Stomach (tissue), 9 donors: ENCODE results near the gene C19orf67. TPM values are rescaled to one million over a fixed set of nuclear protein-coding genes. Genes with fewer than 3 reads are reported as not detected.

Experiments
- DNase-seq, 2 donors: peaks; one replicate each; pipeline versions ENCODE4 v3.0.0 to v3.0.0-alpha.2; 2013 to 2019
- H3K27ac ChIP-seq, 5 donors: fragments of 200-600 bp in 4 of 5; sonication (generic) in 4 of 5; one replicate each; pipeline ENCODE4 v1.5.1; 2013 to 2019; ENCODE audit warnings: mild to moderate bottlenecking in 1 of 5, moderate library complexity in 1 of 5
- H3K27me3 ChIP-seq, 3 donors: fragments of 200-600 bp; sonication (generic); one replicate each; pipeline ENCODE4 v1.5.1; 2017 to 2019; ENCODE audit warnings: mixed run types in 1 of 3
- H3K36me3 ChIP-seq, 4 donors: fragments of 200-600 bp; sonication (generic); 1 replicate in 3 of 4; 2 replicates in 1 of 4; pipeline ENCODE4 v1.5.1; 2016 to 2019
- H3K4me1 ChIP-seq, 4 donors: fragments of 200-600 bp; sonication (generic); one replicate each; pipeline ENCODE4 v1.5.1; 2016 to 2019
- H3K4me3 ChIP-seq, 4 donors: fragments of 200-600 bp; sonication (generic) in 3 of 4; one replicate each; pipeline ENCODE4 v1.5.1; 2016 to 2019; ENCODE audit warnings: mild to moderate bottlenecking in 1 of 4
- H3K9me3 ChIP-seq, 4 donors: fragments of 200-600 bp; sonication (generic); one replicate each; pipeline ENCODE4 v1.5.1; 2016 to 2019
- CTCF ChIP-seq, 7 experiments: fragments of 450-650 bp in 4 of 7; fragments of 200-600 bp in 3 of 7; sonication (generic) in 3 of 7; IDR thresholded peaks; one replicate each; pipeline ENCODE4 v1.5.1; 2016 to 2019; ENCODE audit warnings: antibody characterized with exemption in 7 of 7, control low read depth in 2 of 7, mild to moderate bottlenecking in 1 of 7
- EP300 ChIP-seq: sonication (generic); formaldehyde crosslinking; IDR thresholded peaks from one replicate; pipeline ENCODE4 v1.6.1; 2017; ENCODE audit warnings: antibody characterized with exemption
- POLR2A ChIP-seq, 4 donors: fragments of 450-650 bp; IDR thresholded peaks; one replicate each; pipeline ENCODE4 v1.6.1; 2016; ENCODE audit warnings: antibody characterized with exemption in 4 of 4, control low read depth in 2 of 4, mild to moderate bottlenecking in 1 of 4, moderate library complexity in 1 of 4
- POLR2AphosphoS5 ChIP-seq, 3 donors: sonication (generic); formaldehyde crosslinking; IDR thresholded peaks; one replicate each; pipeline ENCODE4 v1.6.1; 2016; ENCODE audit warnings: antibody characterized with exemption in 3 of 3
- WGBS, 5 donors: extraction: QIAGEN DNeasy Blood & Tissue Kit in 3 of 5; methylation state at CpG; one replicate each; pipeline versions ENCODE4 v1.1.5 to v1.1.7; 2013 to 2018; 5-methylcytosine and 5-hydroxymethylcytosine counted together
- intact Hi-C: fragments of 100-400 bp; cut with DNase I; formaldehyde crosslinking; loops from one replicate; pipeline ENCODE4 v1.15.1; 2023; ENCODE audit warnings: low total_unique reads
- polyA plus RNA-seq, 3 donors: library from polyadenylated mRNA; stranded (reverse); fragments of 200-250 nt; gene quantifications; one replicate each; pipeline ENCODE4 v1.2.3, GENCODE V29; 2013
- total RNA-seq, 5 donors: library from RNA; depleted of rRNA; stranded (reverse); fragments of >200 nt; gene quantifications; one replicate each; pipeline versions ENCODE4 v1.1.0 to v1.2.3, GENCODE V29; 2014 to 2016
- donor health status: healthy with polysubstance abuse.
- donor health status: Bipolar disorder and iron deficiency.
- donor health status: healthy.

Gene C19orf67
- total and polyA plus RNA-seq, 8 donors: 0.50 TPM; not detected in 7

DNA sequence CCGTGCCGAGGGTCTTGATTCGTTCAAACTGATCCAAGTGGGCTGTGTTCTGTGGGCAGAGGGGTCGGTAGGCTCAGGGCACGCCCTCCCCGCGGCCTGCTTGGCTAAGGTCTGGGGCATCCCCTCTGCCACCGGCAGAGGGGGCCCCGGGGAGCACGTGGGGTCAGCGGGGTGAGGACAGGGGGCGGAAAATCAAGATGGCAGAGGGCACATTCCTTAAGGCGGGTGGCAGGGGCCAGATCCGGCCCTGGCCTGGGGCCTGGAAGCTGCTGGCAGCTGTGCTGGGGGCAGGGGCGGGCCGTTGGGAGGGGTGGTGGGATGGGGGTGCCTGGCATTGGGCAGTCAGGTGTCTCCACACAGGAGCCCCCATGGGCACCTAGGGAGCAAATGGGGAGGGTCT lies 21.3 kb upstream of the C19orf67 start:
- Histone ChIP-seq H3K4me3 (no peak overlapping the region), H3K4me1 (peaks cover 0 to 31% (median 11%) of the 10 kb centered on the region in 4 donors), H3K27me3 (no peaks in the 10 kb centered on the region), H3K27ac (peak overlapping the region in 2 of 5 donors; percentile 60 to 79), H3K9me3 (no peaks in the 10 kb centered on the region), H3K36me3 (peaks cover 32 to 70% (median 61%) of the 10 kb centered on the region in 4 donors)
- DNase-seq: no peak
- intact Hi-C loops: no loop called here
- WGBS, 5 donors: 86 to 96% (median 90%) methylated on average over 4 to 16 of the region's 16 CpGs
- TF ChIP-seq POLR2A (IDR thresholded peaks at IDR 0.05): no peak
- no peak for TF ChIP-seq EP300
- no peak for TF ChIP-seq CTCF (IDR thresholded peaks at IDR 0.05)
- no peak for TF ChIP-seq POLR2AphosphoS5 (IDR thresholded peaks at IDR 0.05)

- intact Hi-C loops: no loop called here
- no peak for DNase-seq
- H3K9me3 ChIP-seq: no peaks in the 10 kb centered on the region
- H3K27ac ChIP-seq: no peak overlapping the region
- peaks cover 38 to 81% (median 72%) of the 10 kb centered on the region in 4 donors for H3K36me3 ChIP-seq
- no peak overlapping the region for H3K4me3 ChIP-seq
- peaks cover 0 to 21% (median 6%) of the 10 kb centered on the region in 4 donors for H3K4me1 ChIP-seq
- no peaks in the 10 kb centered on the region for H3K27me3 ChIP-seq
- no peak for TF ChIP-seq POLR2AphosphoS5 (IDR thresholded peaks at IDR 0.05)
- no peak for TF ChIP-seq EP300
- TF ChIP-seq CTCF (IDR thresholded peaks at IDR 0.05): no peak
- no peak for TF ChIP-seq POLR2A (IDR thresholded peaks at IDR 0.05)
- WGBS, 5 donors: 84 to 89% (median 88%) methylated on average over 8 of the region's 8 CpGs
These were observed 20.1 kb upstream of the C19orf67 start for GRCh38 chr19:14105680-14106079.

- 94 to 100% (median 100%) methylated on average over 1 of the region's 1 CpG for WGBS, 5 donors
- Histone ChIP-seq H3K27me3 (no peaks in the 10 kb centered on the region), H3K4me1 (peaks cover 0 to 14% (median 4%) of the 10 kb centered on the region in 4 donors), H3K36me3 (peaks cover 43 to 96% (median 95%) of the 10 kb centered on the region in 4 donors), H3K4me3 (no peak overlapping the region), H3K9me3 (no peaks in the 10 kb centered on the region), H3K27ac (no peak overlapping the region)
- intact Hi-C loops: no loop called here
- no peak for TF ChIP-seq EP300
- no peak for TF ChIP-seq CTCF (IDR thresholded peaks at IDR 0.05)
- no peak for TF ChIP-seq POLR2AphosphoS5 (IDR thresholded peaks at IDR 0.05)
- no peak for TF ChIP-seq POLR2A (IDR thresholded peaks at IDR 0.05)
- DNase-seq: no peak
These were observed 17.7 kb upstream of the C19orf67 start for GRCh38 chr19:14103310-14103709.

GRCh38 chr19:14102756-14103155 lies 17.2 kb upstream of the C19orf67 start:
- TF ChIP-seq POLR2A (IDR thresholded peaks at IDR 0.05) (no peak), POLR2AphosphoS5 (IDR thresholded peaks at IDR 0.05) (no peak)
- Histone ChIP-seq H3K27me3 (no peaks in the 10 kb centered on the region), H3K36me3 (peaks cover 43 to 99% (median 98%) of the 10 kb centered on the region in 4 donors), H3K9me3 (no peaks in the 10 kb centered on the region), H3K27ac (no peak overlapping the region), H3K4me3 (no peak overlapping the region), H3K4me1 (peaks cover 0 to 9% (median 2%) of the 10 kb centered on the region in 4 donors)
- 87 to 93% (median 90%) methylated on average over 9 to 10 of the region's 10 CpGs for WGBS, 5 donors
- no peak for DNase-seq
- intact Hi-C loops: no loop called here

DNA sequence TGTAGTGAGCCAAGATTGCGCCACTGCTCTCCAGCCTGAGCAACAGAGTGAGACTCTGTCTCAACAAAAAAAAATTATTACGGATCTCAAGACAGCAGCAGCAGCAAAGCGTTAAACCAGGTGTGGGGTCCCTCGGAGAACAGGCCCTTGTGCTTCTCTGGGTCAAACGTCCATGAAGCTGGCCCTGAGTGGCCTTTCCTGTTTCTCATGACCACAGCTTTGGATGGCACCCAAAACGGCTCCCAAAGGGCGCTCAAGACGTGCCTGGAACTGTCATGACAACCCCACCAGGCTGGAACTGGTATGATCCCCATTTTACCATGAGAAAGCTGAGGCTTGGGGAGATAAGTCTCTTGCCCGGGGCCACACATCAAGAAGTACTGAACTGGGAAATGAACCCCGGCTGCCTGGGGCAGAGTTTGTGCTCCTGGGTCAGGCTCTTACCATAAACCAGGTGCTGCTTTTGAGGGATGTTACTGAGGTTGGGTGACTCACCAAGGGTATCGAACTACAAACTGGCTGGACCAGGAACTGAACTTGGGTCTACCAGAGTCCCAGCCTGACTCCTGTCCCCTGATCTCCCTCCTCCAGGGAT lies 16.6 kb upstream of the C19orf67 start:
- Histone ChIP-seq H3K36me3 (peaks cover 48 to 99% (median 98%) of the 10 kb centered on the region in 4 donors), H3K4me1 (peaks cover 0 to 4% (median 0%) of the 10 kb centered on the region in 4 donors), H3K9me3 (no peaks in the 10 kb centered on the region), H3K27ac (no peak overlapping the region), H3K4me3 (no peak overlapping the region), H3K27me3 (no peaks in the 10 kb centered on the region)
- 59 to 81% (median 69%) methylated on average over 11 of the region's 11 CpGs for WGBS, 5 donors
- intact Hi-C loops: no loop called here
- no peak for TF ChIP-seq POLR2AphosphoS5 (IDR thresholded peaks at IDR 0.05)
- no peak for TF ChIP-seq CTCF (IDR thresholded peaks at IDR 0.05)
- no peak for TF ChIP-seq EP300
- no peak for TF ChIP-seq POLR2A (IDR thresholded peaks at IDR 0.05)
- DNase-seq: no peak
